ENCODE results near the gene B3GLCT. TPM values are rescaled to one million over a fixed set of nuclear protein-coding genes. Genes with fewer than 3 reads are reported as not detected.

B3GLCT gene
- total and polyA plus RNA-seq, 7 donors: 1.1 to 5.5 (median 2.8) TPM

DNA sequence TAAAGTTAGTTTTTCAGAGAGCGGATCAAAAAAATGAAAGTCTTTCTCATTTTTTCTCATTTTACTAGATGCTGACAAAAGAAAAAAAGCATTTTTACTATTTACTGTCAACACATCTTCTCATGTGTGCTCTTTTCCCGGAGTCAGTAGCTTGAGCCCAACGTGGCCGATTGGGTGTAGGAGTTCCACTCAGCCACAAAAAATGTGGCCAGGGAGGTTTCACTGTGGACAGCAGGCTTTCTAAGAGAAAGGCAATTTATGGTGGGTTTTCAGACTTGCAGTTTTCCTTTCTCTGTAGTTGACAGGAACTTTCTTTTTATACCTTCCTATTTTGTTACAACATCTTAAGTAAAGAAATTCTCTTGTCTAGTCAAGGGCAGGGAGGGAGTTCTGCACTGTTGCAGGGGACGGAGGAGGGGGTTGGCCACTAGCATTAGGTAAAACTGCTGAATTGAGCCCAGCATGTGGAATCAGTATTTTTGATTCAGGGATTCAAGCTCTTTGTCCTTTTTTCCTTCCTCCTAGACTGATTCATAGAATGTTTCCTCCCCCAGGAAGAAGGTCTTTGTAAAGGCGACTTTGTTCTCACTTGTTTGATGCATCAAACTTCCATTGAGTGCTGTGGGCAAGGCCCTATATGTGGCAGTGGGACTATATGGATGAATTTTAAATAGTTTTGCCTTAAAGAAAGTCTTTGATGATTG, 123.1 kb downstream of the B3GLCT start:
- WGBS, 3 donors: 92 to 94% (median 94%) methylated on average over 6 of the region's 6 CpGs

DNA sequence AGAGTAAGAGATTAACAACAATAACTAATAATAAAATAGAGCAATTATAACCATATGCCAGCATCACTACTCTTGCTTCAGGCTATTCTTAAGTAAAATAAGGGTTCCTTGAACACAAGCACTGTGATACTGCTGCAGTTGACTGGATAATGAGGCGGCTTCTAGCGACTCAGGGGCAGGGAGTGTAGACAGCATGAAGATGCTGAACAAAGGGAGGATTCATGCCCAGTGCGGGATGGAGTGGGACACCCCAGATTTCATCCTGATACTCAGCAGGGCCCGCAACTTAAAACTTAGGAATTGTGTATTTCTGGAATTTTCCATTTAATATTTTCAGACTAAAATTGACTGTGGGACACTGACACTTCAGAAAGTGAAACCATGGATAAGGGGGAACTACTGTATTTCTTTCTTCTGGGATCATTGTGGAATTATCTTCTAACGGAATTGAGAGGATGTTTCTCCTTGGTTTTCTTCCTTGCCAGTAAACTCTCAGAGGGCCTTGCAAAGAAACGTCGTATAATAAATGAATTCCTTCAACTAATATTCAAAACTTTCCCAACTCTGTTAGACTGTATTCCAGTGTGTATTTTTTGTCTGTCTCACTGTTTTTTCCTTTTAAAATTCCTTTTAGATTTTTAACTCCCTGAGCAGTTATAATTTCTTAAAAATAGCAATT, 127.5 kb downstream of the B3GLCT start:
- Histone ChIP-seq H3K9me3 (no peaks in the 10 kb centered on the region), H3K27ac (peak overlapping the region; percentile 38), H3K27me3 (ENCODE audit: insufficient read depth in 3 of 3, low read length in 2 of 3) (no peaks in the 10 kb centered on the region), H3K4me1 (no peaks in the 10 kb centered on the region), H3K4me3 (no peak overlapping the region), H3K36me3 (ENCODE audit: insufficient read depth in 1 of 2, low read depth in 1 of 2) (peaks cover 0 to 8% of the 10 kb centered on the region in 2 donors)
- WGBS, 3 donors: 76 to 81% (median 78%) methylated on average over 7 of the region's 7 CpGs
- ATAC-seq: no peak
- intact Hi-C loops (cut with DNase I): no loop called here
- no peak for DNase-seq
- TF ChIP-seq, protein P1, sequence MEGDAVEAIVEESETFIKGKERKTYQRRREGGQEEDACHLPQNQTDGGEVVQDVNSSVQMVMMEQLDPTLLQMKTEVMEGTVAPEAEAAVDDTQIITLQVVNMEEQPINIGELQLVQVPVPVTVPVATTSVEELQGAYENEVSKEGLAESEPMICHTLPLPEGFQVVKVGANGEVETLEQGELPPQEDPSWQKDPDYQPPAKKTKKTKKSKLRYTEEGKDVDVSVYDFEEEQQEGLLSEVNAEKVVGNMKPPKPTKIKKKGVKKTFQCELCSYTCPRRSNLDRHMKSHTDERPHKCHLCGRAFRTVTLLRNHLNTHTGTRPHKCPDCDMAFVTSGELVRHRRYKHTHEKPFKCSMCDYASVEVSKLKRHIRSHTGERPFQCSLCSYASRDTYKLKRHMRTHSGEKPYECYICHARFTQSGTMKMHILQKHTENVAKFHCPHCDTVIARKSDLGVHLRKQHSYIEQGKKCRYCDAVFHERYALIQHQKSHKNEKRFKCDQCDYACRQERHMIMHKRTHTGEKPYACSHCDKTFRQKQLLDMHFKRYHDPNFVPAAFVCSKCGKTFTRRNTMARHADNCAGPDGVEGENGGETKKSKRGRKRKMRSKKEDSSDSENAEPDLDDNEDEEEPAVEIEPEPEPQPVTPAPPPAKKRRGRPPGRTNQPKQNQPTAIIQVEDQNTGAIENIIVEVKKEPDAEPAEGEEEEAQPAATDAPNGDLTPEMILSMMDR (IDR thresholded peaks at IDR 0.05): no peak

More for the DNA sequence above, 123.1 kb downstream of the B3GLCT start:
- TF ChIP-seq, protein P1 (IDR thresholded peaks at IDR 0.05): no peak
- DNase-seq (no peak), ATAC-seq (no peak)
- no peaks in the 10 kb centered on the region for H3K4me1 ChIP-seq
- intact Hi-C loops (cut with DNase I): no loop called here
- H3K27me3 ChIP-seq (ENCODE audit: insufficient read depth in 3 of 3, low read length in 2 of 3): no peaks in the 10 kb centered on the region
- peaks cover 0 to 14% of the 10 kb centered on the region in 2 donors for H3K36me3 ChIP-seq (ENCODE audit: insufficient read depth in 1 of 2, low read depth in 1 of 2)
- no peak overlapping the region for H3K4me3 ChIP-seq
- no peak overlapping the region for H3K27ac ChIP-seq
- no peaks in the 10 kb centered on the region for H3K9me3 ChIP-seq

DNA sequence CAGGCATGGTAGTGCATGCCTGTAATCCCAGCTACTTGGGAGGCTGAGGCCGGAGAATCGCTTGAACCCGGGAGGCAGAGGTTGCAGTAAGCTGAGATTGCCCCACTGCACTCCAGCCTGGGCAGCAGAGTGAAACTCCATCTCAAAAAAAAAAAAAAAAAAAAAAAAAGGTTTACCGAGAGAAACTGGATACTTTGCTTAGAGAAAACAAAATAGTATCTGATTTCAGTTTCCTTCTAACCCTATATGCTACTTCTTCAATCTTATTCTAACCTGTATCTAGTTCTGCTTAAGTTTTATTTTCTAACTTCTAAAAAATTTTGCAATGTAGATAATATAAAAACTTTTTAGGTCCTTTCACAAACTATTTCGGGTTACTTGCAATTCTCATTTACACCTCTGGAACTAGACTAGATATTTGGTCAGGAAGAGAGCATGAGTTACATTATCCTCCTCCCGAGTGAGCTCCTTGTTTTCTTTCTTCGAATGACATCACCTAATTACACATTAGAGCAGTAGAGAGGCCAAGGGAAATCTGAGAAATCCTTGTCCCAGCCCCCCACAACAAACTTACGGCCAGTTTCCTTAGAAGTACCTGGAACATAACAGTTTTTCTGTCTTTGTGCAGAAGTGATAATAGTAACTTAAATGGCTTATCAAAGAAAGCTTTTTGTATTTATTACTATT, 128.9 kb downstream of the B3GLCT start:
- Histone ChIP-seq H3K27me3 (ENCODE audit: insufficient read depth in 3 of 3, low read length in 2 of 3) (no peaks in the 10 kb centered on the region), H3K4me1 (no peaks in the 10 kb centered on the region), H3K4me3 (no peak overlapping the region), H3K9me3 (no peaks in the 10 kb centered on the region), H3K36me3 (ENCODE audit: insufficient read depth in 1 of 2, low read depth in 1 of 2) (peaks cover 0 to 5% of the 10 kb centered on the region in 2 donors), H3K27ac (peak overlapping the region; percentile 38)
- WGBS, 3 donors: 43 to 57% (median 54%) methylated on average over 8 of the region's 8 CpGs
- TF ChIP-seq, protein P1 (IDR thresholded peaks at IDR 0.05): no peak
- DNase-seq (no peak), ATAC-seq (peak in 2 of 4 donors; percentile 59 to 73)
- intact Hi-C loops (cut with DNase I): no loop called here

DNA sequence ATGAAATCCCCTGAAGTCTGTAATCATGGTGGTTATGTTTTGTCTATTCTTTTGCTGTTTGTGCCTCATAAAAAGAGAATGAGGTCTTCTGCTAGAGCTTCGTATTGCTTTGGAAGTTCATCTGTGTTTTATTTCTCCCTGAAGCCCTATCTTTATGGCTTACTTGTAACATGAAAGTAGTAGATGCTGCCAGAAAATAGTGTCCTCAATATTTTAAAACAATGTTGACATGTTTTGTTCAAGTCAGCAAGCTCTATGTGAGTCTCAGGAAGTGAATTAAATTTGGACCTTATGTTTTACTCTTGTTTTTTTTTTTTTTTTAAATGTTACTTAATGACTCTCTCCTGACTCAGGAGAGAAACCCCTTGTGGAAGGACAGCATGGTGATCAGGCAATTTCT, 130.5 kb downstream of the B3GLCT start:
- ATAC-seq: no peak
- H3K36me3 ChIP-seq (ENCODE audit: insufficient read depth in 1 of 2, low read depth in 1 of 2): no peaks in the 10 kb centered on the region
- no peaks in the 10 kb centered on the region for H3K9me3 ChIP-seq
- H3K27ac ChIP-seq: peak overlapping the region; percentile 5
- TF ChIP-seq, protein P1 (IDR thresholded peaks at IDR 0.05): no peak
- H3K27me3 ChIP-seq (ENCODE audit: insufficient read depth in 3 of 3, low read length in 2 of 3): no peaks in the 10 kb centered on the region
- intact Hi-C loops (cut with DNase I): no loop called here
- 79 to 89% (median 87%) methylated on average over 1 of the region's 1 CpG for WGBS, 3 donors
- H3K4me3 ChIP-seq: no peak overlapping the region
- DNase-seq: no peak
- H3K4me1 ChIP-seq: no peaks in the 10 kb centered on the region
